Esophagus squamous epithelium (tissue), 5 donors: ENCODE measurements around the gene ADSS2. TPM values are rescaled to one million over a fixed set of nuclear protein-coding genes. Genes with fewer than 3 reads are reported as not detected.

Experiments used
- DNase-seq: peaks from one replicate; lab custom pipeline; 2025; lab: John Stamatoyannopoulos, UW
- H3K27ac ChIP-seq, 4 donors: fragments of 200-600 bp; sonication (generic); one replicate each; pipeline ENCODE4 v1.5.1; 2016 to 2019; ENCODE audit warnings: mild to moderate bottlenecking in 1 of 4
- H3K27me3 ChIP-seq, 4 donors: fragments of 200-600 bp; sonication (generic); 1 replicate in 3 of 4; 2 replicates in 1 of 4; pipeline versions ENCODE4 v1.5.1 to v1.6.0; 2017 to 2021; ENCODE audit warnings: antibody characterized with exemption in 1 of 4
- H3K36me3 ChIP-seq, 3 donors: fragments of 200-600 bp; sonication (generic); one replicate each; pipeline ENCODE4 v1.5.1; 2016 to 2019
- H3K4me1 ChIP-seq, 3 donors: fragments of 200-600 bp; sonication (generic); one replicate each; pipeline ENCODE4 v1.5.1; 2017 to 2019
- H3K4me3 ChIP-seq, 4 donors: fragments of 200-600 bp; sonication (generic); 1 replicate in 3 of 4; 2 replicates in 1 of 4; pipeline ENCODE4 v1.5.1; 2016 to 2019; ENCODE audit warnings: mild to moderate bottlenecking in 2 of 4, moderate library complexity in 1 of 4
- H3K9me3 ChIP-seq, 3 donors: fragments of 200-600 bp; sonication (generic); one replicate each; pipeline ENCODE4 v1.5.1; 2016 to 2019
- CTCF ChIP-seq, 6 experiments: fragments of 450-650 bp in 4 of 6; fragments of 200-600 bp in 2 of 6; sonication (generic) in 2 of 6; IDR thresholded peaks; one replicate each; pipeline ENCODE4 v1.5.1; 2016 to 2019; ENCODE audit warnings: antibody characterized with exemption in 6 of 6, mild to moderate bottlenecking in 4 of 6, moderate library complexity in 4 of 6
- POLR2A ChIP-seq, 4 donors: fragments of 450-650 bp; IDR thresholded peaks; one replicate each; pipeline ENCODE4 v1.6.1; 2017; ENCODE audit warnings: antibody characterized with exemption in 4 of 4, mild to moderate bottlenecking in 4 of 4, moderate library complexity in 3 of 4
- WGBS, 2 donors: methylation state at CpG; one replicate each; pipeline ENCODE4 v1.1.5; 2018; 5-methylcytosine and 5-hydroxymethylcytosine counted together
- intact Hi-C: fragments of 100-400 bp; cut with DNase I; formaldehyde crosslinking; loops from one replicate; pipeline ENCODE4 v1.15.0; 2022
- total RNA-seq, 4 donors: library from RNA; depleted of rRNA; stranded (reverse); fragments of >200 nt; gene quantifications; one replicate each; pipeline ENCODE4 v1.1.0, GENCODE V29; 2016
- donor health status: DM: yes; HTN: yes; CAD: no.

The ADSS2 gene
- total RNA-seq, 4 donors from 2014 or later = 22.1 to 59.5 (median 35.4) TPM

DNA sequence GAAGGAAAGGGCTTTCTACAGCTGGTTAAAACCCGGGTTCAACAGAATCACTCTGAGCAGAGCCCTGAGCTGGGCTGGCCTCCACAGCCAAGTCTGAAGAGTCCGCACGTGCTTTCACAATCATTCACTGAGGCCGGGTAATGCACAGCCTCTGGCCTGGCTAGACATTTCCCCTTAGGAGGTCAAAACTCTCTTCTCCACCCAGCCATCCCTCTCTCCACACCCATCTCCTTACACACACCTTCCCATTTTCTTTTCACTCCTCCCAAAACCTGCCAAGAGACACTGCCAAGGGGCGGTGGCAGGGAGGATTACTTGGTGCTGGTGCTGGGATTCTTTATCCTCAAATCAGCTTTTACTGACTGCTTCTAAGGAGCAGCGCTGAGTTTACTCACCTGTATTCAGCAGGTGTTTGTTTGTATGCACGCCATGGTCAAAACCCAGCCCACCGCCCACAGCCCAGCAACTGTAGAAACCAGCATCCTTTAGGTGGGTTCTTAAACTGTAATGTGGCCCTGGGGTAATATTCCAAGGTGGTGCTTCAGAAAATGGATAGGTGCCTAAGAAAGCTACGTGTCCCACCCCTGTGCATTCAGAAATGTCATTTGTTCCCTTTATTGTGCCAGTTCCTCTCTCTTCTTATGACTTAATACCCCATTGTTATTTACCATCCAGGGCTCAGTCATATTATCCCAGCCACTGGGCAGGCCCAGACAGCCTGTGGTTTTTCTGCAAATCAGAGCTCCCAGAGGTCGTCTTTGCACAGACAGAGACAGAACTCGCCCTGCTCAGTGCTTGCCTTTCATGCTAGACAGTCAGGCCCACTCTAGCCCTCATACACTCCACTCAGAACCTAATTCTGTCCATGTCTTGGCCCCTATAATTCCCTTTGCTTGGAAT lies 80.2 kb downstream of the ADSS2 start:
- Histone ChIP-seq H3K9me3 (no peaks in the 10 kb centered on the region), H3K4me3 (peak overlapping the region in 1 of 4 donors; percentile 21), H3K27ac (peak overlapping the region; percentile 76 to 89 (median 80)), H3K4me1 (peaks cover 18 to 38% (median 22%) of the 10 kb centered on the region in 3 donors), H3K27me3 (no peaks in the 10 kb centered on the region), H3K36me3 (no peaks in the 10 kb centered on the region)
- no peak for DNase-seq
- no peak for TF ChIP-seq CTCF (IDR thresholded peaks at IDR 0.05)
- TF ChIP-seq POLR2A (IDR thresholded peaks at IDR 0.05) = no peak
- 42 to 49% methylated on average over 9 to 11 of the region's 11 CpGs for WGBS, 2 donors
- intact Hi-C loops = no loop called here

GRCh38 chr1:244370060-244370637 lies 81.6 kb downstream of the ADSS2 start:
- intact Hi-C loops = no loop called here
- Histone ChIP-seq H3K36me3 (no peaks in the 10 kb centered on the region), H3K9me3 (no peaks in the 10 kb centered on the region), H3K27ac (peak overlapping the region; percentile 76 to 89 (median 80)), H3K4me3 (no peak overlapping the region), H3K27me3 (no peaks in the 10 kb centered on the region), H3K4me1 (peaks cover 18 to 38% (median 22%) of the 10 kb centered on the region in 3 donors)
- 50 to 52% methylated on average over 8 of the region's 8 CpGs for WGBS, 2 donors
- no peak for TF ChIP-seq CTCF (IDR thresholded peaks at IDR 0.05)
- no peak for TF ChIP-seq POLR2A (IDR thresholded peaks at IDR 0.05)
- DNase-seq = no peak

DNA sequence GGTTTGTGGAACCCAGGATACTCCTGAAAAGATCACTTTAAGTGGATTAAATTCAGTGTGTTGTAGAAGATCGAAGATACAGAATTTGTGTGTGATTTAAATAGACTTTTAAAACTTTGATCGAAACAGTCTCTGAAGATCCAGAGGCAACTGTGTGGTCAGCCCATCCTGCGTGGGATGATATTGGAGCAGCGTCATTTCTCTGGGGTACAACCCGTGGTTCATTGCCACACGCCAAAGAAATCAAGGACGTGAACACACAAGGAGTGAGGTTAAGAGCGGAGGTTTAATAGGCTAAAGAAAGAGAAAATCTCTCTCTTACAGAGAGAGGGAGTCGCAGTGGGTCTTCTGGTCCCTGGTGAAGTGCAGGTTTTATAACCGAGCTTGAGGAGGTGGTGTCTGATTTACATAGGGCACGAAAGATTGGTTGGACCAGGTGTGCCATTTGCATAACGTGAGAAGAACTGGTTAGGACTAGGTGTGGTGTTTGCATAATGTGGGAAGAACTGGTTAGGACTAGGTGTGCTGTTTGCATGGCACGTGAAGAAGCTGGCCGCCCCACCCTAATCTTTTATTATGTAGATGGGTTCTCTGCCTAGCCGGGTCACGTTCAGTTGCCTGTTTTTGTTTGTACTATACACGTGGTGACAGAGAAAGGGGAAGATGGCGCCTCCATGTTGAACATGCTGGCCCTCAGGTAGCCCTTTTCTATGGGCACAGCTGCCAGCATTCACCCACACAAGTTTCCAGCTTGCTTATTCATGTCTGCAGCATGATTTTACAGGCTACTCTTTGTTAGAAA lies 82.3 kb downstream of the ADSS2 start:
- no peak for DNase-seq
- H3K4me3 ChIP-seq = no peak overlapping the region

GRCh38 chr1:244368279-244368678 lies 83.4 kb downstream of the ADSS2 start:
- intact Hi-C loops = no loop called here
- Histone ChIP-seq H3K9me3 (no peaks in the 10 kb centered on the region), H3K4me3 (no peak overlapping the region), H3K27me3 (no peaks in the 10 kb centered on the region), H3K4me1 (peaks cover 18 to 38% (median 22%) of the 10 kb centered on the region in 3 donors), H3K27ac (no peak overlapping the region), H3K36me3 (no peaks in the 10 kb centered on the region)
- TF ChIP-seq POLR2A (IDR thresholded peaks at IDR 0.05) (no peak), CTCF (IDR thresholded peaks at IDR 0.05) (no peak)
- WGBS, 2 donors = 73 to 75% methylated on average over 4 to 5 of the region's 5 CpGs
- DNase-seq = no peak

More for the DNA sequence above, 82.3 kb downstream of the ADSS2 start:
- 58 to 68% methylated on average over 18 of the region's 18 CpGs for WGBS, 2 donors
- intact Hi-C loops = no loop called here
- TF ChIP-seq CTCF (IDR thresholded peaks at IDR 0.05) = no peak
- TF ChIP-seq POLR2A (IDR thresholded peaks at IDR 0.05) = no peak
- Histone ChIP-seq H3K4me1 (peaks cover 18 to 38% (median 22%) of the 10 kb centered on the region in 3 donors), H3K27ac (peak overlapping the region; percentile 52 to 89 (median 78)), H3K27me3 (no peaks in the 10 kb centered on the region), H3K36me3 (no peaks in the 10 kb centered on the region), H3K9me3 (no peaks in the 10 kb centered on the region)
